Activated B cell treated with CpG ODN at 0.5 μM for 24 hours (primary cell): ENCODE results near the gene NEK2. TPM values are rescaled to one million over a fixed set of nuclear protein-coding genes. Genes with fewer than 3 reads are reported as not detected.
A peak's percentile ranks its signal among the peaks of the same experiment; 100 is the strongest.

ENCODE experiments used
- ATAC-seq: fragments of 200-7000 bp; cut with Tn5 transposase; one replicate; pipeline ENCODE4 v1.10.0; 2021; ENCODE audit warnings: low read depth, mild to moderate bottlenecking, moderate library complexity
- CTCF ChIA-PET: fragments of 350-600 bp; sonication (Branson Sonifier 250); formaldehyde crosslinking; loops from one replicate; lab custom pipeline; 2021; ENCODE audit warnings: antibody characterized with exemption; lab: Charles Lee
- POLR2A ChIA-PET: fragments of 350-600 bp; sonication (Branson Sonifier 250); formaldehyde crosslinking; loops from one replicate; lab custom pipeline; 2021; ENCODE audit warnings: antibody characterized with exemption; lab: Charles Lee
- DNase-seq: peaks from one replicate; pipeline ENCODE4 v3.0.0; 2022
- H3K27ac Mint-ChIP-seq: one replicate; pipeline ENCODE4 v1.8.0; 2020; ENCODE audit warnings: mixed read lengths
- H3K27me3 Mint-ChIP-seq: one replicate; pipeline ENCODE4 v1.8.0; 2021; ENCODE audit warnings: mixed read lengths
- H3K36me3 Mint-ChIP-seq: one replicate; pipeline ENCODE4 v1.8.0; 2021; ENCODE audit warnings: low read depth, mixed read lengths
- H3K4me1 Mint-ChIP-seq: one replicate; pipeline ENCODE4 v1.8.0; 2021; ENCODE audit warnings: mixed read lengths
- H3K4me3 Mint-ChIP-seq: one replicate; pipeline ENCODE4 v1.8.0; 2020; ENCODE audit warnings: mild to moderate bottlenecking, mixed read lengths
- H3K9me3 Mint-ChIP-seq: one replicate; pipeline ENCODE4 v1.8.0; 2020; ENCODE audit warnings: mixed read lengths
- CTCF ChIP-seq: fragments of 200-600 bp; IDR thresholded peaks from one replicate; pipeline ENCODE4 v1.8.0; 2022; ENCODE audit warnings: antibody characterized with exemption, mild to moderate bottlenecking
- intact Hi-C: fragments of 100-400 bp; cut with micrococcal nuclease; formaldehyde crosslinking; loops from one replicate; pipeline ENCODE4 v1.15.1; 2024
- total RNA-seq: library from RNA; stranded (reverse); gene quantifications from 2 replicates; pipeline ENCODE4 v1.2.3, GENCODE V29; 2022

Gene NEK2
- total RNA-seq, 1 donor from 2014 or later, result 0.35 TPM

- CTCF ChIA-PET, result interaction anchor here (0.6 to 4.3 kb wide), 19 partner anchors 9 to 796 kb away, joined by 3 to 55 read pairs (median 5); partner anchors contain the start of genes DTL and INTS7
- H3K36me3 Mint-ChIP-seq, result no peaks in the 10 kb centered on the region
- H3K27ac Mint-ChIP-seq, result peak overlapping the region; percentile 85
- no peak for TF ChIP-seq CTCF
- ATAC-seq, result peak; percentile 90
- POLR2A ChIA-PET, result interaction anchor here (0.5 to 3.6 kb wide), 10 partner anchors 15 to 1110 kb away, joined by 3 to 26 read pairs (median 4); partner anchors contain the start of genes DTL, INTS7, NSL1 and PACC1
- no peaks in the 10 kb centered on the region for H3K27me3 Mint-ChIP-seq
- DNase-seq, result peak; percentile 48
- intact Hi-C loops, result loop anchor here (1.0 to 5.0 kb wide), 13 partner anchors 16 to 775 kb away; partner anchors contain the start of genes DTL, INTS7, LPGAT1 and PACC1
- peak overlapping the region; percentile 26 for H3K4me3 Mint-ChIP-seq
- H3K4me1 Mint-ChIP-seq, result peaks cover 41% of the 10 kb centered on the region
- no peaks in the 10 kb centered on the region for H3K9me3 Mint-ChIP-seq
Observed at GRCh38 chr1:211680752-211681327, 5.4 kb upstream of the NEK2 start.

- POLR2A ChIA-PET, result interaction anchor here (0.6 to 1.4 kb wide), 3 partner anchors 48 to 533 kb away, joined by 3 to 8 read pairs (median 4); partner anchors contain the start of genes DTL and INTS7
- H3K27me3 Mint-ChIP-seq, result no peaks in the 10 kb centered on the region
- peaks cover 52% of the 10 kb centered on the region for H3K4me1 Mint-ChIP-seq
- peak overlapping the region; percentile 13 for H3K27ac Mint-ChIP-seq
- peak; percentile 27 for ATAC-seq
- DNase-seq, result no peak
- H3K36me3 Mint-ChIP-seq, result no peaks in the 10 kb centered on the region
- H3K4me3 Mint-ChIP-seq, result no peak overlapping the region
- no peaks in the 10 kb centered on the region for H3K9me3 Mint-ChIP-seq
- TF ChIP-seq CTCF, result no peak
- CTCF ChIA-PET, result interaction anchor here (2.4 to 2.7 kb wide), 2 partner anchors 21 to 393 kb away, joined by 6 to 9 read pairs; no protein-coding TSS in a partner anchor
- intact Hi-C loops, result no loop called here
Observed at GRCh38 chr1:211677659-211678058, 2.2 kb upstream of the NEK2 start.

- no peak for TF ChIP-seq CTCF
- Mint-ChIP-seq H3K36me3 (no peaks in the 10 kb centered on the region), H3K4me1 (peaks cover 52% of the 10 kb centered on the region), H3K4me3 (peak overlapping the region; percentile 44), H3K27ac (no peak overlapping the region), H3K27me3 (no peaks in the 10 kb centered on the region), H3K9me3 (no peaks in the 10 kb centered on the region)
- no peak for DNase-seq
- intact Hi-C loops, result no loop called here
- ChIA-PET CTCF (interaction anchor here (1.3 to 2.7 kb wide), 2 partner anchors 22 to 779 kb away, joined by 7 to 9 read pairs; no protein-coding TSS in a partner anchor), POLR2A (interaction anchor here (0.7 kb wide), 1 partner anchor 47 kb away, joined by 3 read pairs; no protein-coding TSS in a partner anchor)
- ATAC-seq, result no peak
Observed at GRCh38 chr1:211676761-211677160, 1.3 kb upstream of the NEK2 start.

- no peaks in the 10 kb centered on the region for H3K36me3 Mint-ChIP-seq
- ATAC-seq (no peak), DNase-seq (no peak)
- H3K9me3 Mint-ChIP-seq, result no peaks in the 10 kb centered on the region
- TF ChIP-seq CTCF, result no peak
- H3K4me1 Mint-ChIP-seq, result peaks cover 46% of the 10 kb centered on the region
- CTCF ChIA-PET, result interaction anchor here (1.3 to 2.7 kb wide), 2 partner anchors 22 to 780 kb away, joined by 7 to 9 read pairs; no protein-coding TSS in a partner anchor
- no peak overlapping the region for H3K27ac Mint-ChIP-seq
- POLR2A ChIA-PET, result interaction anchor here (0.6 to 1.4 kb wide), 2 partner anchors 359 to 610 kb away, joined by 3 to 5 read pairs; partner anchors contain the start of genes DTL and INTS7
- peak overlapping the region; percentile 88 for H3K4me3 Mint-ChIP-seq
- H3K27me3 Mint-ChIP-seq, result no peaks in the 10 kb centered on the region
- intact Hi-C loops, result no loop called here
Observed at GRCh38 chr1:211676106-211676583, 724 bp upstream of the NEK2 start.

- ATAC-seq, result no peak
- intact Hi-C loops, result no loop called here
- ChIA-PET POLR2A (no interaction called here), CTCF (no interaction called here)
- no peaks in the 10 kb centered on the region for H3K4me1 Mint-ChIP-seq
- H3K9me3 Mint-ChIP-seq, result no peaks in the 10 kb centered on the region
- H3K36me3 Mint-ChIP-seq, result no peaks in the 10 kb centered on the region
- TF ChIP-seq CTCF, result no peak
- no peak for DNase-seq
- no peaks in the 10 kb centered on the region for H3K27me3 Mint-ChIP-seq
- no peak overlapping the region for H3K27ac Mint-ChIP-seq
- no peak overlapping the region for H3K4me3 Mint-ChIP-seq
Observed at GRCh38 chr1:211667065-211667617, 8.3 kb downstream of the NEK2 start.
